Fibroblast of skin of back (primary cell): ENCODE measurements around the gene EDN3.
A peak's percentile ranks its signal among the peaks of the same experiment; 100 is the strongest.
"Not testable (repeated sequence)": the region's sequence is repeated elsewhere in the genome, so short reads cannot be mapped to it uniquely, and the experiment has no call there.

Experiments
- DNase-seq: peaks from one replicate; pipeline ENCODE4 v3.0.0-alpha.2; 2013

The EDN3 gene

DNA sequence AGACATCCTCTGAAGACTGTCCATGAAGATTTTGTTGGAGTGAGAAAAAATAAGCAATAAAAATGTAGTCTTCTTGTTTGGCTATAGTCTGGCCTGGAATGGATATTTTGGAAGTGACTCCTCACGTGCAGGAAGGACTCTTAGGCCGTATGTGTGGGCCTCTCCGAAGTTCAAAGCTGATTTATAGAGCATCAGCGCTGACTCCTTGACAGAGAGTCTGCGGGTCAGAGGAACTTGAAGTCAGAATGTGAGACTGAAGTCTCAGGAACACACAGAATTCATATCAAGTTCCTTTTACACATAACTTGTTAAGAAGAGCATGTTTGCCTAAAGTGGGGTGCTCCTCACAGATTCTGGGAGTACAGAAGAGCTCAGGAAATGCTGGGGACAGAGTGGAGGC, 36.1 kb downstream of the EDN3 start:
- no peak for DNase-seq

DNA sequence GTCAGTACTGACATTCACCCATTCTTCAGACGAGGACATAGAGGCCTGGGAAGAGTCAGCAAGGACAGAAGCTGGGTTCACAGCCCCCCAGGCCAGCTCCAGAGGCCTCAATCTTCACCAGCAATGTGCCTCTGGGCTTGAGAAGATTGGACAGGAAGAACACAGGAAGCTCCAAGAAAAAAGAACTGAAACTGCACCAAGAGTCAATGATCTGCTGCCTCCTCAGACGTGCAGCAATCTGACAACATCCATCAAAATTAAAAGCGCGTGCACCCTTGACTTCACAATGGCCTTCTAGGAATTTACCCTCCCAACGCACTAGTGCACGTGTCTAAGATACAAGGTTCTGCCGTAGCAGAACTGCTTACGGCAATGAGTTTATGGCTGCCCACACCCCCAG, 38.0 kb downstream of the EDN3 start:
- not testable (repeated sequence) for DNase-seq

- DNase-seq = no peak
These were observed 39.9 kb downstream of the EDN3 start for GRCh38 chr20:59340201-59340885.

- DNase-seq = not testable (repeated sequence)
These were observed 41.0 kb downstream of the EDN3 start for GRCh38 chr20:59341285-59342022.

DNA sequence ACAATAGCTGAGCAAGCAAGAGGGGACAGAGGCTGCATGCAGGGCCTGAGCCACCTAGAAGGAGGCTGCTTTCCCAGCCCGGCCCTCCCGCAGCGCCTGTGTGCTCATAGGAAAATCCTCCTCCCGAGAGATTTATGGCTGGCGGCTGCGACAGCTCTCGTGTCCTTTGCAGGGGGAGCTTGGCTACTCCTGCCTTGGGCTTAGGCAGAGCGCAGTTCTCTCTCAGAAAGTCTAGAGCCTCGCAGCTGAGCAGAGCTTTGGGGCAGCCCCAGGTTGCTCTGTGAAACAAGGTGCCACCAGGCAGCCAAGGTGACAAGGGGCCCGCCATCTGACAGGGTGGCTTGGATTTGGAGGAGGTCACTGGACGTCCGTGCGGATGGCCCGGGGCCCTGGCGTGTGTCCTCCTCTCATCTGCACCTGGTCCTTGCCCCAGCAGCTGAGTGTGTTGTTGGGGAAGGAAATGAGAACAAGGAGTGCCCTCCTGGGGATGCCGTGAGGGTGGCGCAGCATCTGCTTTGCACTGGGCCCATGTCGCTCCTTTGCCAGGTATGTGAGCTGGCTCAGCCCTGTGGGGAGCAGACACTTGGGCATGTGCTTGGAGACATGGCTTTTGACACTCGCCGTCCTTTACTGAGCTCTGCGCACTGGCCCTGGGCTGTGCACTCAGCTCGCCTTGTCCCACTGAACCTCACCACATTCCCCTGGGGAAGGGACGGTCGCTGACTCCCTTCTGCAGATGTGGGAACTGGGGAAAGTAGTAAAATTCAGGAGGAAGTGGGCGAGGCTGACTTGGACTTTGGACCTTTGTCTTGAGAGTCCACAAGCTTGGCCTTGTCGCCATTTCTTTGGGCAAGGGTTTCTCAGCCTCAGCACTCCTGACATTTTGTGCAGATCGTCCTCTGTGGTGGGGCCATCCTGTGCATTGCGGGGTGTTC, 41.9 kb downstream of the EDN3 start:
- DNase-seq = no peak

GRCh38 chr20:59346061-59346460, 45.6 kb downstream of the EDN3 start:
- no peak for DNase-seq

DNA sequence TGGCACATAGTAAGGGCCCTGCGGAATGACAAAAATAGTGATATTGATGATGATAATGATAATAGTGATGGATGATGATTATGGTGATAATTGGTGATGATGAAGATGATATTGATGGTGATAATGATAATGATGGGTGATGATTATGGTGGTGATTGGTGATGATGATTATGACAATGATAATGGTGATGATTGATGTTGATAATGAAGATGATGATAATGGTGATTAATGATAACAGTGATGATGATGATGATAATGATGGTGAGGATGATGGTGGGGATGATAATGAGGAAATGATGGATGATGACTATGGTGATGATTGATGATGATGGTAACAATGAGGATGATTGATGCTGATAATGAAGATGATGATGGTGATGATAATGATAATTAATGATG, 48.9 kb downstream of the EDN3 start:
- no peak for DNase-seq

DNA sequence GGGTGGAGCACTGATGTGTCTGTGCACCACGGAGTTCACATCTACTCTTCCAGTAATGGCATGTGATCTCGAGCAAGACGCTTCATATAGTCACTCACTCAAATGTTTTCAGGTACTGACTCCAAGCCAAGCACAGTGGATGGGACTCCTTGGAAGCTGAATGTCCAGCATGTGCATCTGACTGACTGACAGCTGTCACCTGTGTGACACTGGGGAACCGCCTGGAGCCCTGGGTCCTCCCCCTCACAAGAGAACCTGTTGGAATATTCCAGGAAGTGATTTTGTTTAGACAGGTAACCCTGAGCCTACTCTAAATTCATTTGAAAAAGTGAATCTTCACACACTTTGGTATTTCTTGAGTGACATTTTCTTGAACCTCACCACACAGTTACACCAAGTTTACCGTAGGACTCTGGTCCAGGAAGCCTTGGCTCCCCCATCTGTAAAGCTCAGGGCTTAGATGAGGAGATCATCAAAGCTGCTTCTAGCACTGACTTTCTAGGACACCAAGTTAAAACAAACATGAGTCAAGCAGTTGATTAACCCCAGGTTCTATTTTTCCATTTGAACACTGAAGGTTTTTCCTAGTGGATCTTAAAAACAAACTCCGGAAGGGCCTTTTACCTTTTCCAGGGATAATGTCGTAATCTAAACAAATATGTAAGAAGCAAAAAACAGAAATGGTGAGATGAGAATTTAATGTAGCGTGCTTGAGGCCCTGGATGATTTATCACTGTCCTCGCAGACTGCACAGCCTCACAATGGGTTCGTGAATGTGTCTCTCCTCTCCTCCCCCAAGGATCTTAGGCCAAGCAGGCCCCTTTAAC, 50.1 kb downstream of the EDN3 start:
- no peak for DNase-seq

- peak; percentile 84 for DNase-seq
These were observed 51.0 kb downstream of the EDN3 start for GRCh38 chr20:59351157-59352040.

GRCh38 chr20:59352541-59352940, 52.1 kb downstream of the EDN3 start:
- no peak for DNase-seq

- no peak for DNase-seq
These were observed 52.6 kb downstream of the EDN3 start for GRCh38 chr20:59352990-59353389.

- DNase-seq = no peak
These were observed 54.0 kb downstream of the EDN3 start for GRCh38 chr20:59354460-59354859.

DNA sequence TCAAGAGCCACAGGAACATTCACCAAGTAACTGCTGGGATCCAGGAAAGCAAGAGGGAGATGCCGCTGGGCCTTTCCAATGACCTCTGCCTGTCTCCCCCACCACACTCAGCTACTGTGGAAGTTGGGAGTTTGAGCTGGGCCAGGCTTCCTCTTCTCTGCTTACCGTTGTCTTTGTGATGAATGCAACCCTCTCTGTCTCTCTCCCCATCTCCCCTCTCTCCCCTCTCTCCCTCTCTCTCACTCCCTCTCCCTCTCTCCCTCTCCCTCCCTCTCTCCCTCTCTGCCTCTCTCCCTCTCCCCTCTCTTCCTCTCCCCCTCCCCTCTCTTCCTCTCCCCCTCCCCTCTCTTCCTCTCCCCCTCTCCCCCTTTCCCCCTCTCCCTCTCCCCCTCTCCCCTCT, 54.8 kb downstream of the EDN3 start:
- no peak for DNase-seq

DNA sequence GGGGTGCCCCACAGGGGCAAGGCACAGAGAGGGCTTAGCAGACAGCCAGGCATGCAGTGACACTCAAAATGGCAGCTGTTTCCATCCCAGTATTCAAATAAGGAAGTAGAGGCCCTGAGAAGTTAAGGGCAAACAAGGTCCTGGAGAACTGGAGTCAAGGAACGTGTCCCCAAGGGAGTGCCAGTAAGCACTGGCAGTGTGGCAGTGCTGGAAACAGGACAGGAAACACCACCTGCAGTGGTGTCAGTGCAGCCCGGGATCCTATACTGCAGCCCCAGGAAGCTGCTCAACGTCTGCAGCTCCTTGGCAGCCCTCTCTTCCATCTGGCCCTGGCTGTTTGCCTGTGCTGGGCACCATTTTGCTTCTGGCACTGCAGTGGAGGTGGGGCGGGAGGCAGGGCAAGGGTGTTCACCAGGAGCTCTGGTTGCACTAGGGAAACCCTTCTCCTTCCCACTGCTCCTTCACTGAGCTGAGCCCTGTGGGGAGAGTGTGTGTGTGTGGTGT, 56.3 kb downstream of the EDN3 start:
- DNase-seq = no peak

- not testable (repeated sequence) for DNase-seq
These were observed 58.4 kb downstream of the EDN3 start for GRCh38 chr20:59358793-59359192.

DNA sequence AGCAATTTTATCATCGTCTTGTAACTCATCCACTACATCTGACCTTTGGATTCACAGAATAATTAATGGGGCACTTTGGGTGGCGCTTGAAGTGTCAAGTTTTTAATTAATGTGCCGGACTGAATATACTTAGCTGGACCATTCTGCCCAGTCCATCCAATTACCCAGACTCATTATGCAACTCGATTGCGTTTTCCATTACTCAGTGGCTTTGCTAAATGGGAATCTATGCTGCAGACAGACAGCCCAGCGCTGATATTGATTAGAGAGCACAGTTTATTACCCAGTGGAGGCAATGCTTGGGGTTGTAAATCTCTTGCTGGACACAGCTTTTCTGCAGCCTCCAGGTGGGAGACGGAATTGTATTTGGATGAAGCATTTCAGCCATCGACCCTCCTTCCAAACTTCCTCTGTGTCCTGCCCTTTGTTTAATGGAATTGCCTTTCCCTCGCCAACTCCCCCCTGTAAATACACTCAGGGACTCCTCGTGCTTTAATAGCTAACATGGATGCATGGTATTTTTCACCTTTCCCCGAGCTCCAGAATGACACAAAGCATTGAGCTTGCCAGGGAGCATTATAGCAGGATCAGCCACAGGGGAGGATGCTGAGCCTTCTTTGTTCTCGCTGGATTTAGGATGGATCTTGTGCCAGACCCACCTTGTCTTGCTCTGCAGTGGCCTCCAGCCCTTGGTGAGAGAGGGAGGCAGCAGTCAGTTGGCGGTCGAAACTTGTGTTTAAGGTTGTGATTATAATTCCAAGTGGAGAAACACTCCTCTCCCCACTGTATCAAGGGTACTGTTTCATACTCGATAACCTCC, 59.7 kb downstream of the EDN3 start:
- no peak for DNase-seq

DNA sequence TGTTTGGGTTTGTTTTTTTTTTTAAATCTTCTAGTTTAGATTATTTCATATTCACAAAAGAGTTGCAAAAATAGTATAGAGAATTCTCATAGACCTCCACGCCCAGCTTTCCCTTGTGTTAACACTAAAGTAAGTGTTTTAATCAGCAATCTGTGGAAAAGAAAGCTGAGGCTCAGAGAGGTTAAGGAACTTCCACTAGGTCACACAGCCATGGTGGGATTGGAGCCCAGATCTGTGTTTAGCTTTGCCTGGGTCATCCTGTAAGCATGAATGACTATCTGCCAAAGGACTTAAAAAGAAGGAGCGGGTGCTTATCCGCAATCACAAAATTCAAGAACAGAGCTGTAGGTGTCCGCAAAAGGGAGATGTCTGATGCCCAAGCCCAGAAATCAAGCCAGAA, 60.5 kb downstream of the EDN3 start:
- no peak for DNase-seq

- no peak for DNase-seq
These were observed 61.0 kb downstream of the EDN3 start for GRCh38 chr20:59361411-59361810.

GRCh38 chr20:59363101-59363500, 62.7 kb downstream of the EDN3 start:
- no peak for DNase-seq

DNA sequence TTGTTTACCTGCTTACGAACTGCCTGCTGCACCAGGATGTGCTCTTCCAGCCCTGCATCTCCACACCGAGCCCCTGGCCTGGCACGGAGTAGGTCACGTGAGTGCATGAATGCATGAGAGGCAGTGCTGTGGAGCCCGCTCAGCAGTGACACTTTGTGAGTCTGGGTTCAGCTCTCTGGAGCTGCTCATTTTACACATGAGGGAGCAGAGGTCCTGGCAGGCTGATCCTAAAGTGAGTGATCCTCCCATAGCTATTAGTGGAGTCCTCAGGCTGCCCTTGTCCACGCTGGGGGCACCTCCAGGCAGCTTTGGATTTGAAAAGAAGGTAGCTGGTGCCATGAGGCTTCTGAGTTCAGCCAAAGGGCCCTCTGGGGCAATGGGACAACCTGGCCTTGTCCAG, 64.2 kb downstream of the EDN3 start:
- DNase-seq = no peak
